Endothelial cell of umbilical vein (primary cell): ENCODE data around the gene RARRES1. TPM values are rescaled to one million over a fixed set of nuclear protein-coding genes. Genes with fewer than 3 reads are reported as not detected.

Experiments
- BruUV-seq: library from RNA; stranded (reverse); fragments of 400-500 nt; replicated peaks from 2 replicates; lab custom pipeline; 2021; lab: Mats Ljungman, UMichigan
- CTCF ChIA-PET: fragments of 300-600, 350-600 bp; sonication (Branson Sonifier 250); formaldehyde crosslinking; loops from one replicate; lab custom pipeline; 2021; ENCODE audit warnings: antibody characterized with exemption, inconsistent platforms; lab: Charles Lee
- POLR2A ChIA-PET: fragments of 300-600, 350-600 bp; sonication (Branson Sonifier 250); formaldehyde crosslinking; loops from one replicate; lab custom pipeline; 2021; ENCODE audit warnings: antibody characterized with exemption, inconsistent platforms; lab: Charles Lee
- DNase-seq: peaks from one replicate; pipeline ENCODE4 v3.0.0-alpha.2; 2011; ENCODE audit warnings: low read depth, low spot score
- FAIRE-seq: peaks from 2 replicates; lab custom pipeline; 2011; peaks lifted over from hg19 to GRCh38; lab: Jason Lieb, UNC
- H2AFZ ChIP-seq: 2 replicates; pipeline ENCODE4 v1.6.0; 2012; ENCODE audit warnings: low read depth, low read length, control low read depth, inconsistent platforms
- H3K27ac ChIP-seq: 2 replicates; pipeline ENCODE4 v1.5.1; 2011; ENCODE audit warnings: low read depth, mild to moderate bottlenecking, control low read depth, low read length, moderate library complexity; ENCODE audit not compliant: insufficient read depth
- H3K27me3 ChIP-seq, 2 experiments: 2 replicates each; pipeline versions ENCODE4 v1.6.0 to v1.6.1; 2011; ENCODE audit warnings: low read length in 2 of 2, mixed read lengths in 1 of 2; ENCODE audit not compliant: control insufficient read depth in 2 of 2, insufficient read depth in 2 of 2
- H3K36me3 ChIP-seq, 2 experiments: 2 replicates in 1 of 2; 3 replicates in 1 of 2; pipeline ENCODE4 v1.5.1; 2011; ENCODE audit warnings: low read length in 2 of 2, mild to moderate bottlenecking in 1 of 2, moderate library complexity in 1 of 2; ENCODE audit not compliant: control insufficient read depth in 2 of 2, insufficient read depth in 2 of 2; ENCODE audit errors: extremely low read depth in 1 of 2
- H3K4me1 ChIP-seq: 3 replicates; pipeline ENCODE4 v1.5.1; 2011; ENCODE audit warnings: mild to moderate bottlenecking, low read length; ENCODE audit not compliant: control insufficient read depth, insufficient read depth; ENCODE audit errors: extremely low read depth
- H3K4me2 ChIP-seq: 2 replicates; pipeline ENCODE4 v1.6.1; 2011; ENCODE audit warnings: low read length, control low read depth, mixed read lengths; ENCODE audit not compliant: insufficient read depth
- H3K4me3 ChIP-seq, 3 experiments: fragments of 200-600 bp in 1 of 3; sonication (generic), shearing (Covaris generic) in 1 of 3; replicated peaks in 1 of 3; 2 replicates each; pipeline ENCODE4 v1.5.1; 2011 to 2016; ENCODE audit warnings: control low read depth in 3 of 3, low read length in 3 of 3, mild to moderate bottlenecking in 2 of 3, inconsistent platforms in 1 of 3, low read depth in 1 of 3, moderate library complexity in 1 of 3; ENCODE audit not compliant: insufficient read depth in 1 of 3
- H3K79me2 ChIP-seq: 2 replicates; pipeline ENCODE4 v1.6.0; 2012; ENCODE audit warnings: low read length, inconsistent platforms; ENCODE audit not compliant: control insufficient read depth, insufficient read depth
- H3K9ac ChIP-seq: replicated peaks from 2 replicates; pipeline ENCODE3; 2011; ENCODE audit warnings: low read length, control low read depth; ENCODE audit not compliant: insufficient read depth; ENCODE audit errors: extremely low read depth
- H3K9me1 ChIP-seq: replicated peaks from 3 replicates; pipeline ENCODE4 v1.6.0; 2011; ENCODE audit warnings: mild to moderate bottlenecking, low read length; ENCODE audit not compliant: control insufficient read depth, insufficient read depth; ENCODE audit errors: extremely low read depth
- H3K9me3 ChIP-seq: replicated peaks from 2 replicates; pipeline ENCODE4 v1.5.1; 2012; ENCODE audit warnings: low read length, inconsistent platforms; ENCODE audit not compliant: control insufficient read depth, insufficient read depth
- H4K20me1 ChIP-seq: replicated peaks from 2 replicates; pipeline ENCODE3; 2011; ENCODE audit warnings: mild to moderate bottlenecking, low read length; ENCODE audit not compliant: control insufficient read depth, insufficient read depth; ENCODE audit errors: extremely low read depth
- EZH2 ChIP-seq: IDR thresholded peaks from 2 replicates; pipeline ENCODE4 v1.6.1; 2012; ENCODE audit warnings: borderline replicate concordance, low read depth, mild to moderate bottlenecking, moderate library complexity, low read length, inconsistent platforms; ENCODE audit not compliant: severe bottlenecking
- FOS ChIP-seq: IDR thresholded peaks from 2 replicates; pipeline ENCODE4 v1.6.1; 2011; ENCODE audit warnings: mild to moderate bottlenecking, low read length, moderate library complexity, borderline replicate concordance; ENCODE audit not compliant: insufficient read depth
- GATA2 ChIP-seq: IDR thresholded peaks from 2 replicates; pipeline ENCODE4 v1.7.0; 2011; ENCODE audit warnings: low read depth, mild to moderate bottlenecking, moderate library complexity, mixed read lengths, low read length; ENCODE audit not compliant: insufficient read length, insufficient read depth
- JUN ChIP-seq: IDR thresholded peaks from 2 replicates; pipeline ENCODE4 v1.6.1; 2011; ENCODE audit warnings: borderline replicate concordance, low read depth; ENCODE audit not compliant: insufficient read length, insufficient read depth
- MYC ChIP-seq: IDR thresholded peaks from one replicate; pipeline ENCODE4 v1.6.1; 2011; ENCODE audit warnings: mild to moderate bottlenecking, low read depth, low read length
- POLR2A ChIP-seq: IDR thresholded peaks from 2 replicates; pipeline ENCODE4 v1.6.1; 2012; ENCODE audit warnings: low read depth, mild to moderate bottlenecking, control low read depth, low read length
- POLR2AphosphoS5 ChIP-seq: IDR thresholded peaks from 2 replicates; pipeline ENCODE4 v1.6.1; 2012; ENCODE audit warnings: low read depth, mild to moderate bottlenecking, control low read depth, low read length, moderate library complexity; ENCODE audit not compliant: insufficient read depth
- dilution Hi-C: fragments of 300-500 bp; cut with MboI; formaldehyde crosslinking; loops from one replicate; pipeline ENCODE4 v1.15.0; 2019; ENCODE audit warnings: low sequenced_read_pairs; ENCODE audit not compliant: extremely low pct_ligation_motif_present
- intact Hi-C: fragments of 100-400 bp; cut with micrococcal nuclease; formaldehyde crosslinking; loops from one replicate; pipeline ENCODE4 v1.10.0; 2022
- polyA plus RNA-seq, 4 experiments: library from polyadenylated mRNA; depleted of rRNA in 3 of 4; stranded (reverse) in 3 of 4; unstranded in 1 of 4; fragments of >200 nt; gene quantifications; 2 replicates each; pipeline versions ENCODE4 v1.2.1 to v1.2.3, GENCODE V29; 2011 to 2012; ENCODE audit warnings: missing spikeins in 1 of 4
- total RNA-seq: library from RNA; stranded (reverse); gene quantifications from 2 replicates; pipeline ENCODE4 v1.2.3, GENCODE V29; 2021
- TF ChIP-seq, protein P1 (sequence below): IDR thresholded peaks from 2 replicates; pipeline ENCODE4 v1.6.1; 2011; ENCODE audit not compliant: insufficient read depth, insufficient read length
- TF ChIP-seq, protein P2 (sequence below), 2 donors: IDR thresholded peaks; 1 replicate in 1 of 2; 2 replicates in 1 of 2; pipeline ENCODE4 v1.5.1; 2011; ENCODE audit warnings: low read length in 2 of 2, mild to moderate bottlenecking in 2 of 2, moderate library complexity in 2 of 2, control low read depth in 1 of 2, inconsistent platforms in 1 of 2, low read depth in 1 of 2; ENCODE audit not compliant: insufficient read depth in 1 of 2; ENCODE audit errors: extremely low read depth in 1 of 2

Gene RARRES1
- total and polyA plus RNA-seq, 2 donors (not counting 3 experiments of a cell fraction or from before 2014, with no cell fraction given): 0.98 to 1.5 TPM

- Histone ChIP-seq H3K27ac (no peak overlapping the region), H3K79me2 (no peaks in the 10 kb centered on the region), H2AFZ (no peak overlapping the region), H3K4me1 (no peaks in the 10 kb centered on the region), H3K4me2 (no peak overlapping the region), H3K4me3 (no peak overlapping the region), H3K9ac (no peak overlapping the region), H3K36me3 (no peaks in the 10 kb centered on the region), H4K20me1 (no peaks in the 10 kb centered on the region), H3K9me3 (no peaks in the 10 kb centered on the region), H3K9me1 (no peaks in the 10 kb centered on the region), H3K27me3 (no peaks in the 10 kb centered on the region)
- dilution Hi-C loops (no loop called here), intact Hi-C loops (no loop called here)
- POLR2A ChIA-PET: no interaction called here
- DNase-seq (no peak), FAIRE-seq (no peak)
- TF ChIP-seq POLR2A (no peak), JUN (no peak), GATA2 (no peak), FOS (no peak), POLR2AphosphoS5 (no peak), EZH2 (no peak), MYC (no peak)
- TF ChIP-seq, protein P1, sequence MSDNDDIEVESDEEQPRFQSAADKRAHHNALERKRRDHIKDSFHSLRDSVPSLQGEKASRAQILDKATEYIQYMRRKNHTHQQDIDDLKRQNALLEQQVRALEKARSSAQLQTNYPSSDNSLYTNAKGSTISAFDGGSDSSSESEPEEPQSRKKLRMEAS: no peak
- TF ChIP-seq, protein P2, sequence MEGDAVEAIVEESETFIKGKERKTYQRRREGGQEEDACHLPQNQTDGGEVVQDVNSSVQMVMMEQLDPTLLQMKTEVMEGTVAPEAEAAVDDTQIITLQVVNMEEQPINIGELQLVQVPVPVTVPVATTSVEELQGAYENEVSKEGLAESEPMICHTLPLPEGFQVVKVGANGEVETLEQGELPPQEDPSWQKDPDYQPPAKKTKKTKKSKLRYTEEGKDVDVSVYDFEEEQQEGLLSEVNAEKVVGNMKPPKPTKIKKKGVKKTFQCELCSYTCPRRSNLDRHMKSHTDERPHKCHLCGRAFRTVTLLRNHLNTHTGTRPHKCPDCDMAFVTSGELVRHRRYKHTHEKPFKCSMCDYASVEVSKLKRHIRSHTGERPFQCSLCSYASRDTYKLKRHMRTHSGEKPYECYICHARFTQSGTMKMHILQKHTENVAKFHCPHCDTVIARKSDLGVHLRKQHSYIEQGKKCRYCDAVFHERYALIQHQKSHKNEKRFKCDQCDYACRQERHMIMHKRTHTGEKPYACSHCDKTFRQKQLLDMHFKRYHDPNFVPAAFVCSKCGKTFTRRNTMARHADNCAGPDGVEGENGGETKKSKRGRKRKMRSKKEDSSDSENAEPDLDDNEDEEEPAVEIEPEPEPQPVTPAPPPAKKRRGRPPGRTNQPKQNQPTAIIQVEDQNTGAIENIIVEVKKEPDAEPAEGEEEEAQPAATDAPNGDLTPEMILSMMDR (IDR thresholded peaks at IDR 0.05; ENCODE audit: extremely low read depth in 1 of 2, insufficient read depth in 1 of 2, low read depth in 1 of 2, low read length in 2 of 2): no peak
- BruUV-seq: no TSS peak
- CTCF ChIA-PET: no interaction called here
Measured at GRCh38 chr3:158775426-158776410, 43.5 kb upstream of the RARRES1 start.
